Measurements from ENCODE around the gene MFNG. TPM values are rescaled to one million over a fixed set of nuclear protein-coding genes. Genes with fewer than 3 reads are reported as not detected.

Gene MFNG
- total RNA-seq, 1 donor: 0.72 TPM

Other genes with a start within 250 kb of the MFNG start
- 13.6 and 14.5 TPM in 2 replicates for gene RAC2, start 242.1 kb downstream of the MFNG start, total RNA-seq
- gene CYTH4, start 203.9 kb downstream of the MFNG start, total RNA-seq: 0.59 and 0.72 TPM in 2 replicates
- gene ELFN2, start 58.9 kb downstream of the MFNG start, total RNA-seq: under 0.01 and 0.29 TPM in 2 replicates
- gene CARD10, start 33.0 kb upstream of the MFNG start, total RNA-seq: 11.9 and 12.7 TPM in 2 replicates
- gene CDC42EP1, start 74.1 kb upstream of the MFNG start, total RNA-seq: 28.6 and 35.5 TPM in 2 replicates
- gene LGALS2, start 93.7 kb upstream of the MFNG start, total RNA-seq: not detected in 2 replicates
- 36.2 and 38.6 TPM in 2 replicates for gene GGA1, start 122.5 kb upstream of the MFNG start, total RNA-seq
- gene SH3BP1, start 153.3 kb upstream of the MFNG start, total RNA-seq: 4.1 and 4.7 TPM in 2 replicates
- gene PDXP, start 172.3 kb upstream of the MFNG start, total RNA-seq: 5.0 and 5.8 TPM in 2 replicates
- gene LGALS1, start 189.3 kb upstream of the MFNG start, total RNA-seq: 3,004 and 3,217 TPM in 2 replicates
- gene NOL12, start 200.0 kb upstream of the MFNG start, total RNA-seq: 8.8 and 9.0 TPM in 2 replicates
- gene TRIOBP, start 210.7 kb upstream of the MFNG start, total RNA-seq: 144 and 162 TPM in 2 replicates

Measured in osteoblast (primary cell).